HepG2 (cell line): ENCODE measurements around the gene KDM2B. TPM values are rescaled to one million over a fixed set of nuclear protein-coding genes. Genes with fewer than 3 reads are reported as not detected.

Experiments used
- CBFB ChIP-seq: sonication (generic); formaldehyde crosslinking; IDR thresholded peaks from 2 replicates; pipeline ENCODE4 v1.4.0; 2020; ENCODE audit warnings: missing genetic modification reagents
- CENPBD1 ChIP-seq: sonication (generic); formaldehyde crosslinking; IDR thresholded peaks from 2 replicates; pipeline ENCODE4 v1.8.0; 2022; ENCODE audit warnings: missing genetic modification reagents, low read depth, mild to moderate bottlenecking, borderline replicate concordance
- FOXA3 ChIP-seq: IDR thresholded peaks from 2 replicates; pipeline ENCODE4 v1.6.1; 2016; ENCODE audit warnings: missing genetic modification reagents, missing compliant biosample characterization
- FOXO1 ChIP-seq: sonication (generic); formaldehyde crosslinking; IDR thresholded peaks from 2 replicates; pipeline ENCODE4 v1.4.0; 2020; ENCODE audit warnings: missing genetic modification reagents
- GPN1 ChIP-seq: sonication (generic); formaldehyde crosslinking; IDR thresholded peaks from 2 replicates; pipeline ENCODE4 v1.5.1; 2020; ENCODE audit warnings: missing genetic modification reagents, borderline replicate concordance
- HMG20B ChIP-seq: conservative IDR thresholded peaks from 2 replicates; pipeline ENCODE4 v1.6.1; 2016; ENCODE audit warnings: missing genetic modification reagents, missing compliant biosample characterization
- JUN ChIP-seq: sonication (generic); formaldehyde crosslinking; IDR thresholded peaks from 2 replicates; pipeline ENCODE4 v1.4.0; 2020; ENCODE audit warnings: mild to moderate bottlenecking, missing genetic modification reagents
- MZF1 ChIP-seq: sonication (generic); formaldehyde crosslinking; IDR thresholded peaks from 2 replicates; pipeline ENCODE4 v1.8.1; 2023; ENCODE audit warnings: mild to moderate bottlenecking, missing genetic modification reagents, borderline replicate concordance
- NFE2L1 ChIP-seq: sonication (generic); formaldehyde crosslinking; IDR thresholded peaks from 2 replicates; pipeline ENCODE4 v1.4.0; 2020; ENCODE audit warnings: missing genetic modification reagents, mild to moderate bottlenecking, borderline replicate concordance
- NR1H2 ChIP-seq: sonication (generic); formaldehyde crosslinking; IDR thresholded peaks from 2 replicates; pipeline ENCODE4 v1.8.1; 2022; ENCODE audit warnings: low read depth, missing genetic modification reagents, borderline replicate concordance
- NR2C2 ChIP-seq: sonication (generic); formaldehyde crosslinking; IDR thresholded peaks from 2 replicates; pipeline ENCODE4 v1.4.0; 2020; ENCODE audit warnings: missing genetic modification reagents, mild to moderate bottlenecking, moderate library complexity, borderline replicate concordance
- PRMT3 ChIP-seq: sonication (generic); formaldehyde crosslinking; IDR thresholded peaks from 2 replicates; pipeline ENCODE4 v1.8.1; 2022; ENCODE audit warnings: low read depth, mild to moderate bottlenecking, moderate library complexity, missing genetic modification reagents, borderline replicate concordance
- RFX5 ChIP-seq: IDR thresholded peaks from 2 replicates; pipeline ENCODE4 v1.6.1; 2011; ENCODE audit warnings: low read depth, low read length, improper control_type of control experiment
- SIX4 ChIP-seq: sonication (generic); formaldehyde crosslinking; IDR thresholded peaks from 2 replicates; pipeline ENCODE4 v1.4.0; 2020; ENCODE audit warnings: missing genetic modification reagents
- SKI ChIP-seq: fragments of 450-650 bp; IDR thresholded peaks from one replicate; pipeline ENCODE4 v1.6.1; 2018; ENCODE audit warnings: mild to moderate bottlenecking; ENCODE audit not compliant: partially characterized antibody
- SNAPC2 ChIP-seq: sonication (generic); formaldehyde crosslinking; IDR thresholded peaks from 2 replicates; pipeline ENCODE4 v1.8.1; 2022; ENCODE audit warnings: mild to moderate bottlenecking, missing genetic modification reagents
- SNAPC5 ChIP-seq: sonication (generic); formaldehyde crosslinking; IDR thresholded peaks from 2 replicates; pipeline ENCODE4 v1.8.1; 2023; ENCODE audit warnings: mild to moderate bottlenecking, missing genetic modification reagents, borderline replicate concordance
- SOX5 ChIP-seq: IDR thresholded peaks from 2 replicates; pipeline ENCODE4 v1.6.1; 2016; ENCODE audit warnings: borderline replicate concordance
- TBL1XR1 ChIP-seq: fragments of 150-350 bp; IDR thresholded peaks from 2 replicates; pipeline ENCODE4 v1.6.1; 2014; ENCODE audit warnings: borderline replicate concordance, low read length; ENCODE audit not compliant: partially characterized antibody
- ZC3H13 ChIP-seq: sonication (generic); formaldehyde crosslinking; IDR thresholded peaks from 2 replicates; pipeline ENCODE4 v1.8.1; 2023; ENCODE audit warnings: mild to moderate bottlenecking, missing genetic modification reagents, moderate library complexity
- ZNF17 ChIP-seq: sonication (generic); formaldehyde crosslinking; IDR thresholded peaks from 2 replicates; pipeline ENCODE4 v1.5.0; 2020; ENCODE audit warnings: mild to moderate bottlenecking, missing genetic modification reagents
- ZNF234 ChIP-seq: sonication (generic); formaldehyde crosslinking; conservative IDR thresholded peaks from 2 replicates; pipeline ENCODE4 v1.5.1; 2020; ENCODE audit warnings: mild to moderate bottlenecking, missing genetic modification reagents
- ZNF558 ChIP-seq: sonication (generic); formaldehyde crosslinking; IDR thresholded peaks from 2 replicates; pipeline ENCODE4 v1.9.0; 2022; ENCODE audit warnings: mild to moderate bottlenecking, missing genetic modification reagents, borderline replicate concordance
- ZNF577 ChIP-seq: sonication (generic); formaldehyde crosslinking; IDR thresholded peaks from 2 replicates; pipeline ENCODE4 v1.4.0; 2020; ENCODE audit warnings: mild to moderate bottlenecking, low read depth, missing genetic modification reagents, borderline replicate concordance
- polyA plus RNA-seq, 8 experiments: library from polyadenylated mRNA; depleted of rRNA in 3 of 8; stranded (reverse) in 7 of 8; unstranded in 1 of 8; fragments of >200 nt; fragmentation: Illumina TruSeq in 4 of 8; extraction: Trizol in 4 of 8; gene quantifications; 2 replicates each; pipeline versions ENCODE4 v1.2.1 to v1.2.3, GENCODE V29; 2011 to 2016; ENCODE audit warnings: low read depth in 4 of 8, missing spikeins in 1 of 8, mixed read lengths in 1 of 8; ENCODE audit not compliant: insufficient read depth in 1 of 8
- total RNA-seq, 5 experiments: library from RNA; depleted of rRNA; stranded (reverse); fragments of >200 nt; fragmentation: Illumina TruSeq; extraction: Trizol; gene quantifications; 2 replicates each; pipeline ENCODE4 v1.2.3, GENCODE V29; 2016; ENCODE audit warnings: low read depth in 1 of 5
- TF ChIP-seq, protein P1 (sequence below): sonication (generic); formaldehyde crosslinking; IDR thresholded peaks from 2 replicates; pipeline ENCODE4 v1.9.0; 2021; ENCODE audit warnings: mild to moderate bottlenecking, missing genetic modification reagents

Gene KDM2B
- total and polyA plus RNA-seq, 2 of the 13 experiments (the other 11 are each of a cell fraction or from before 2014, with no cell fraction given), result 17.5 to 26.1 TPM

GRCh38 chr12:121516437-121517011 is 64.3 kb downstream of the KDM2B start (continued):
- TF ChIP-seq, protein P1, sequence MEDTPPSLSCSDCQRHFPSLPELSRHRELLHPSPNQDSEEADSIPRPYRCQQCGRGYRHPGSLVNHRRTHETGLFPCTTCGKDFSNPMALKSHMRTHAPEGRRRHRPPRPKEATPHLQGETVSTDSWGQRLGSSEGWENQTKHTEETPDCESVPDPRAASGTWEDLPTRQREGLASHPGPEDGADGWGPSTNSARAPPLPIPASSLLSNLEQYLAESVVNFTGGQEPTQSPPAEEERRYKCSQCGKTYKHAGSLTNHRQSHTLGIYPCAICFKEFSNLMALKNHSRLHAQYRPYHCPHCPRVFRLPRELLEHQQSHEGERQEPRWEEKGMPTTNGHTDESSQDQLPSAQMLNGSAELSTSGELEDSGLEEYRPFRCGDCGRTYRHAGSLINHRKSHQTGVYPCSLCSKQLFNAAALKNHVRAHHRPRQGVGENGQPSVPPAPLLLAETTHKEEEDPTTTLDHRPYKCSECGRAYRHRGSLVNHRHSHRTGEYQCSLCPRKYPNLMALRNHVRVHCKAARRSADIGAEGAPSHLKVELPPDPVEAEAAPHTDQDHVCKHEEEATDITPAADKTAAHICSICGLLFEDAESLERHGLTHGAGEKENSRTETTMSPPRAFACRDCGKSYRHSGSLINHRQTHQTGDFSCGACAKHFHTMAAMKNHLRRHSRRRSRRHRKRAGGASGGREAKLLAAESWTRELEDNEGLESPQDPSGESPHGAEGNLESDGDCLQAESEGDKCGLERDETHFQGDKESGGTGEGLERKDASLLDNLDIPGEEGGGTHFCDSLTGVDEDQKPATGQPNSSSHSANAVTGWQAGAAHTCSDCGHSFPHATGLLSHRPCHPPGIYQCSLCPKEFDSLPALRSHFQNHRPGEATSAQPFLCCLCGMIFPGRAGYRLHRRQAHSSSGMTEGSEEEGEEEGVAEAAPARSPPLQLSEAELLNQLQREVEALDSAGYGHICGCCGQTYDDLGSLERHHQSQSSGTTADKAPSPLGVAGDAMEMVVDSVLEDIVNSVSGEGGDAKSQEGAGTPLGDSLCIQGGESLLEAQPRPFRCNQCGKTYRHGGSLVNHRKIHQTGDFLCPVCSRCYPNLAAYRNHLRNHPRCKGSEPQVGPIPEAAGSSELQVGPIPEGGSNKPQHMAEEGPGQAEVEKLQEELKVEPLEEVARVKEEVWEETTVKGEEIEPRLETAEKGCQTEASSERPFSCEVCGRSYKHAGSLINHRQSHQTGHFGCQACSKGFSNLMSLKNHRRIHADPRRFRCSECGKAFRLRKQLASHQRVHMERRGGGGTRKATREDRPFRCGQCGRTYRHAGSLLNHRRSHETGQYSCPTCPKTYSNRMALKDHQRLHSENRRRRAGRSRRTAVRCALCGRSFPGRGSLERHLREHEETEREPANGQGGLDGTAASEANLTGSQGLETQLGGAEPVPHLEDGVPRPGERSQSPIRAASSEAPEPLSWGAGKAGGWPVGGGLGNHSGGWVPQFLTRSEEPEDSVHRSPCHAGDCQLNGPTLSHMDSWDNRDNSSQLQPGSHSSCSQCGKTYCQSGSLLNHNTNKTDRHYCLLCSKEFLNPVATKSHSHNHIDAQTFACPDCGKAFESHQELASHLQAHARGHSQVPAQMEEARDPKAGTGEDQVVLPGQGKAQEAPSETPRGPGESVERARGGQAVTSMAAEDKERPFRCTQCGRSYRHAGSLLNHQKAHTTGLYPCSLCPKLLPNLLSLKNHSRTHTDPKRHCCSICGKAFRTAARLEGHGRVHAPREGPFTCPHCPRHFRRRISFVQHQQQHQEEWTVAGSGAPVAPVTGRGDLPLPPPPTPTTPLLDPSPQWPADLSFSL (CRISPR knock-in tag), result no peak
- TF ChIP-seq SNAPC2 (CRISPR knock-in tag), result peak; percentile 77; the same call in 1 of the 2 replicates
- peak; percentile 73; the same call in 1 of the 2 replicates for TF ChIP-seq NR1H2 (CRISPR knock-in tag)
- no peak for TF ChIP-seq NFE2L1 (CRISPR knock-in tag)
- no peak for TF ChIP-seq GPN1 (CRISPR knock-in tag)
- TF ChIP-seq CBFB (CRISPR knock-in tag), result 0 out of 2 replicates have a peak, but pooled peaks have one; percentile 32
- no peak for TF ChIP-seq ZNF577 (CRISPR knock-in tag)
- TF ChIP-seq CENPBD1, result 0 out of 2 replicates have a peak, but pooled peaks have one; percentile 77
- no peak for TF ChIP-seq RFX5
- no peak for TF ChIP-seq ZNF234
- no peak for TF ChIP-seq TBL1XR1
- TF ChIP-seq SNAPC5 (CRISPR knock-in tag), result no peak
- peak; percentile 79; the same call in 1 of the 2 replicates for TF ChIP-seq ZNF558 (CRISPR knock-in tag)
- peak; percentile 85 for TF ChIP-seq FOXO1 (CRISPR knock-in tag)
- no peak for TF ChIP-seq JUN (CRISPR knock-in tag)
- no peak for TF ChIP-seq SIX4 (CRISPR knock-in tag)
- peak; percentile 90 for TF ChIP-seq SOX5
- TF ChIP-seq SKI, result peak; percentile 32
- peak; percentile 68; the same call in 1 of the 2 replicates for TF ChIP-seq ZNF17
- peak; percentile 27; the same call in 1 of the 2 replicates for TF ChIP-seq PRMT3 (CRISPR knock-in tag)
- peak; percentile 89 for TF ChIP-seq FOXA3 (CRISPR knock-in tag)
- no peak for TF ChIP-seq MZF1
- peak; percentile 78; the same call in 1 of the 2 replicates for TF ChIP-seq HMG20B (CRISPR knock-in tag)
- no peak for TF ChIP-seq NR2C2 (CRISPR knock-in tag)
- TF ChIP-seq ZC3H13 (CRISPR knock-in tag), result no peak
